ENCODE results near the gene PIK3R4. TPM values are rescaled to one million over a fixed set of nuclear protein-coding genes. Genes with fewer than 3 reads are reported as not detected.

The PIK3R4 gene
- total and polyA plus RNA-seq, 7 donors = 11.0 to 20.3 (median 14.1) TPM

DNA sequence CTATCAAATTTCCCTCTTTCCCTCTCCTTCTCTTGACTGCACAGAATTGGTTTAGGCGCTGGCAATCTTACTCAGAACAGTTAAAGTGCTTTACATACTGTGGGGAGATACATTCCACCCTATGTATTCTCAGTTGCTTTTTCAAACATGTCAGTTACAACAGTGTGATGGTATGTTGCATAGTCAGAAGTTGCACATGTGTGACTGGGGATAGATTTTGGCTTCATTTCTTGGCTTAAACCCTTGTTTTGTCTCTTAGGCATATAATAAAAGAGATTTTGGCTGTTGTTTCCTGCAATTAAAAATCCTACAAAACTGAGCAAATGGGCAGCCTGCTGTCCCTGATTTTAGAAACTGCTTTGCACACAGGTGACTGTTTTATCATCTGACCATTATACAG, 86.7 kb downstream of the PIK3R4 start:
- no peaks in the 10 kb centered on the region for H3K27me3 ChIP-seq (ENCODE audit: insufficient read depth in 3 of 3, low read length in 2 of 3)
- H3K27ac ChIP-seq = no peak overlapping the region
- peaks cover 8% of the 10 kb centered on the region for H3K4me1 ChIP-seq
- H3K36me3 ChIP-seq (ENCODE audit: insufficient read depth in 1 of 2, low read depth in 1 of 2) = peaks cover 0 to 4% of the 10 kb centered on the region in 2 donors
- TF ChIP-seq, protein P1, sequence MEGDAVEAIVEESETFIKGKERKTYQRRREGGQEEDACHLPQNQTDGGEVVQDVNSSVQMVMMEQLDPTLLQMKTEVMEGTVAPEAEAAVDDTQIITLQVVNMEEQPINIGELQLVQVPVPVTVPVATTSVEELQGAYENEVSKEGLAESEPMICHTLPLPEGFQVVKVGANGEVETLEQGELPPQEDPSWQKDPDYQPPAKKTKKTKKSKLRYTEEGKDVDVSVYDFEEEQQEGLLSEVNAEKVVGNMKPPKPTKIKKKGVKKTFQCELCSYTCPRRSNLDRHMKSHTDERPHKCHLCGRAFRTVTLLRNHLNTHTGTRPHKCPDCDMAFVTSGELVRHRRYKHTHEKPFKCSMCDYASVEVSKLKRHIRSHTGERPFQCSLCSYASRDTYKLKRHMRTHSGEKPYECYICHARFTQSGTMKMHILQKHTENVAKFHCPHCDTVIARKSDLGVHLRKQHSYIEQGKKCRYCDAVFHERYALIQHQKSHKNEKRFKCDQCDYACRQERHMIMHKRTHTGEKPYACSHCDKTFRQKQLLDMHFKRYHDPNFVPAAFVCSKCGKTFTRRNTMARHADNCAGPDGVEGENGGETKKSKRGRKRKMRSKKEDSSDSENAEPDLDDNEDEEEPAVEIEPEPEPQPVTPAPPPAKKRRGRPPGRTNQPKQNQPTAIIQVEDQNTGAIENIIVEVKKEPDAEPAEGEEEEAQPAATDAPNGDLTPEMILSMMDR (IDR thresholded peaks at IDR 0.05) = no peak
- no peak overlapping the region for H3K4me3 ChIP-seq
- no peaks in the 10 kb centered on the region for H3K9me3 ChIP-seq
- 79 to 82% (median 82%) methylated on average over 1 of the region's 1 CpG for WGBS, 3 donors
- no peak for ATAC-seq
- DNase-seq = no peak
- intact Hi-C loops (cut with DNase I) = no loop called here

DNA sequence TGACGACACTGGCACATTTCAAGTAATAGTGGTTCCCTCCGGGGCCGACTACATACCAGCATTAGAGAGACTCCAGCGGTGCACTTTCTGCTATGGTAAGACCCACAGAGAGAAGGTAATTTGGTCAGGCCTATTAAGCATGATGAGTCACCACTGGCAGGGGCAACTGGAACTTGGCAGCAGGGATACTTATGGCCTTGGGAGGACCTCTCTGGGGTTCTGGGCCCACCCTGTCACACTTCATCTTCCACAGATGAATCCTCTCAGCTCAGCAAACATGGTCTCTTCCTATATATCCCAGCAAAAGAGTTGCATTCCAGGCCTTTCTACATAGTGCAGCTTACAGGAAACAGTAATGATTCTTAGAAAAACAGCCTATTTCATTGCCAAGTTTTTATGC, 88.0 kb downstream of the PIK3R4 start:
- Histone ChIP-seq H3K4me3 (no peak overlapping the region), H3K4me1 (peaks cover 8% of the 10 kb centered on the region), H3K27ac (no peak overlapping the region), H3K9me3 (no peaks in the 10 kb centered on the region), H3K36me3 (ENCODE audit: insufficient read depth in 1 of 2, low read depth in 1 of 2) (peaks cover 0 to 4% of the 10 kb centered on the region in 2 donors), H3K27me3 (ENCODE audit: insufficient read depth in 3 of 3, low read length in 2 of 3) (no peaks in the 10 kb centered on the region)
- intact Hi-C loops (cut with DNase I) = no loop called here
- ATAC-seq (peak; percentile 34 to 59 (median 50)), DNase-seq (no peak)
- 33 to 40% (median 39%) methylated on average over 4 of the region's 4 CpGs for WGBS, 3 donors
- TF ChIP-seq, protein P1 (IDR thresholded peaks at IDR 0.05) = no peak

DNA sequence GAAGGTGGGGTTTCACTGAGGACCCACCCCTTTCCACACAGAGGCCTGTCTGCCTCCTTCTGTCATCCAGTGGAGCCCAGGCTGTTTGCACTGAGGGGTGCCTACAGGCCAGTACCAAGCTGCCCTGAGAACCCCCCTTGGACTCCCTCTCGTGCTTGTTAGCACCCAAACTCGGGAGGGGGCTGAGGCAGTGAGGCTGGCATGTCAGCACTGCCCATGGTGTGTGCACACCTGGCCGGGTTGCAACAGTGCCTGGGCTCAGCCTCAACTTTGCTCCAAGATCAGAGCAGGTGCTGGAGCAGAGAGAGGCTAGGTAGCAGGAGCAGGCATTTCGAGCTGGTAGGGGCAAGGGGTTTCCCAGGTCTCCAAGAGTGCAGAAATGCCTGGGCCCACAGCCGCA, 90.0 kb downstream of the PIK3R4 start:
- H3K4me3 ChIP-seq = no peak overlapping the region
- ATAC-seq (no peak), DNase-seq (no peak)
- H3K27ac ChIP-seq = no peak overlapping the region
- no peaks in the 10 kb centered on the region for H3K9me3 ChIP-seq
- intact Hi-C loops (cut with DNase I) = no loop called here
- TF ChIP-seq, protein P1 (IDR thresholded peaks at IDR 0.05) = no peak
- 80 to 83% (median 83%) methylated on average over 5 of the region's 5 CpGs for WGBS, 3 donors
- H3K4me1 ChIP-seq = peaks cover 3% of the 10 kb centered on the region
- H3K36me3 ChIP-seq (ENCODE audit: insufficient read depth in 1 of 2, low read depth in 1 of 2) = peaks cover 0 to 4% of the 10 kb centered on the region in 2 donors
- H3K27me3 ChIP-seq (ENCODE audit: insufficient read depth in 3 of 3, low read length in 2 of 3) = no peaks in the 10 kb centered on the region

DNA sequence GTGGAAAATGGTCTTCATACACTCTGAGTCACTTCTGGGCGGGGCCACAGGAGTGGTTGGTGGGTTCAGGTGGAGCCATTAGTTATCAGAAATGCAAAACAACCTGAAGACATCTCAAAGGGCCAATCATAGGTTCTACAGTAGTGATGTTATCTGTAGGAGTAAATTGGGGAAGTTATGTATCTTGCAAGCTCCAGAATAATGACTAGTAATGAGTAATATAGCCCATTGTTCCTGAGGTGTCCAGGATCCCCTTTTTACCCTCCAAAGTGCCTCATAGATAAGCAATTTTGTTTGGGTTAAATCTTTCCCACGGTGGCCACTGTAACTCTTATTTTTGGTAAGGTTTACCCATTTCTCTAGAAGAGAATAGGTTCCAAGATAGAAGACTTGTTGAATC, 91.7 kb downstream of the PIK3R4 start:
- peaks cover 0 to 4% of the 10 kb centered on the region in 2 donors for H3K36me3 ChIP-seq (ENCODE audit: insufficient read depth in 1 of 2, low read depth in 1 of 2)
- intact Hi-C loops (cut with DNase I) = no loop called here
- WGBS, 3 donors = 91 to 100% (median 100%) methylated on average over 2 of the region's 2 CpGs
- no peaks in the 10 kb centered on the region for H3K4me1 ChIP-seq
- DNase-seq (no peak), ATAC-seq (no peak)
- H3K9me3 ChIP-seq = no peaks in the 10 kb centered on the region
- H3K27ac ChIP-seq = no peak overlapping the region
- H3K27me3 ChIP-seq (ENCODE audit: insufficient read depth in 3 of 3, low read length in 2 of 3) = no peaks in the 10 kb centered on the region
- H3K4me3 ChIP-seq = no peak overlapping the region
- TF ChIP-seq, protein P1 (IDR thresholded peaks at IDR 0.05) = no peak

DNA sequence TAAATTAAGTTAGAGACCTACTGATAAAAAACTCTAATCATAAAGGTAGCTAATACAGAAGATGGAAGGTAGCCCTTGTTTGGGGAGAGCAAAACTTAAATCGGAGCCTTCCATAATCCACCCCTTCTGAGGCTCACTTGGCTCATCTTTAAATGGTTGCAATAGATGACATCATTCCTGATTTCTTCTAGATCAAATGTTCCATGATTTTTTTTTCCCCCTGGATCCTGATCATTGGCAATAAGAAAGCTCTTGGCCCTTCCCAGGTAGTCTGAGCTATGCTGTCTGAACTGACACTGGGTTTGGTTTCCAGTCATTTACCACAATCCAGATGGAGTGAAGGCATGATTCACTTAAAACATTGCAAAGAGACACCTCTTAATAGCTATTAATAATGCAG, 92.5 kb downstream of the PIK3R4 start:
- Histone ChIP-seq H3K36me3 (ENCODE audit: insufficient read depth in 1 of 2, low read depth in 1 of 2) (peaks cover 0 to 4% of the 10 kb centered on the region in 2 donors), H3K9me3 (no peaks in the 10 kb centered on the region), H3K27ac (no peak overlapping the region), H3K4me1 (no peaks in the 10 kb centered on the region), H3K27me3 (ENCODE audit: insufficient read depth in 3 of 3, low read length in 2 of 3) (no peaks in the 10 kb centered on the region), H3K4me3 (no peak overlapping the region)
- TF ChIP-seq, protein P1 (IDR thresholded peaks at IDR 0.05) = no peak
- 88 to 100% (median 96%) methylated on average over 1 of the region's 1 CpG for WGBS, 3 donors
- intact Hi-C loops (cut with DNase I) = no loop called here
- DNase-seq (no peak), ATAC-seq (no peak)

All from psoas muscle (tissue), 8 donors.